Activated T-helper 2 cell treated with anti-CD3 and anti-CD28 coated beads, Interferon-gamma antibody, Interleukin-2, Interleukin-4, amounts not matched to agents 10 μg/mL and 5 μg/mL and 100 μg/mL, durations not matched to agents 14 hours and 24 hours and 36 hours (primary cell): ENCODE results near the gene LPP. TPM values are rescaled to one million over a fixed set of nuclear protein-coding genes. Genes with fewer than 3 reads are reported as not detected.

ENCODE experiments used
- DNase-seq: peaks from one replicate; pipeline ENCODE4 v3.0.0; 2021; ENCODE audit warnings: low spot score
- H3K27ac Mint-ChIP-seq: one replicate; pipeline ENCODE4 v1.8.0; 2021; ENCODE audit warnings: mixed read lengths
- H3K27me3 Mint-ChIP-seq: one replicate; pipeline ENCODE4 v1.8.0; 2021; ENCODE audit warnings: low read depth, mixed read lengths
- H3K36me3 Mint-ChIP-seq: one replicate; pipeline ENCODE4 v1.8.0; 2021; ENCODE audit warnings: low read depth, mixed read lengths
- H3K4me1 Mint-ChIP-seq: one replicate; pipeline ENCODE4 v1.8.0; 2021; ENCODE audit warnings: low read depth, mixed read lengths
- H3K4me3 Mint-ChIP-seq: one replicate; pipeline ENCODE4 v1.8.0; 2021; ENCODE audit warnings: low read depth, mild to moderate bottlenecking, moderate library complexity, mixed read lengths
- H3K9me3 Mint-ChIP-seq: one replicate; pipeline ENCODE4 v1.8.0; 2021; ENCODE audit warnings: mixed read lengths
- intact Hi-C: fragments of 100-400 bp; cut with micrococcal nuclease; formaldehyde crosslinking; loops from one replicate; pipeline ENCODE4 v1.15.1; 2023
- total RNA-seq: library from RNA; stranded (reverse); gene quantifications from 2 replicates; pipeline ENCODE4 v1.2.3, GENCODE V29; 2022

LPP gene
- total RNA-seq, 1 donor from 2014 or later, result 54.5 TPM

GRCh38 chr3:188844096-188844495, 690.1 kb downstream of the LPP start:
- Mint-ChIP-seq H3K9me3 (no peaks in the 10 kb centered on the region), H3K4me3 (no peak overlapping the region), H3K27me3 (peaks cover 2% of the 10 kb centered on the region), H3K4me1 (no peaks in the 10 kb centered on the region), H3K36me3 (no peaks in the 10 kb centered on the region), H3K27ac (no peak overlapping the region)
- no peak for DNase-seq
- intact Hi-C loops, result no loop called here

GRCh38 chr3:188845514-188845913, 691.6 kb downstream of the LPP start:
- intact Hi-C loops, result no loop called here
- H3K36me3 Mint-ChIP-seq, result no peaks in the 10 kb centered on the region

GRCh38 chr3:188848947-188849346, 695.0 kb downstream of the LPP start:
- Mint-ChIP-seq H3K4me3 (no peak overlapping the region), H3K27ac (no peak overlapping the region), H3K4me1 (peaks cover 2% of the 10 kb centered on the region), H3K9me3 (no peaks in the 10 kb centered on the region), H3K36me3 (no peaks in the 10 kb centered on the region), H3K27me3 (peaks cover 2% of the 10 kb centered on the region)
- DNase-seq, result no peak
- intact Hi-C loops, result no loop called here

More at GRCh38 chr3:188845514-188845913, 691.6 kb downstream of the LPP start:
- H3K4me1 Mint-ChIP-seq, result no peaks in the 10 kb centered on the region
- H3K27ac Mint-ChIP-seq, result no peak overlapping the region
- no peak for DNase-seq
- H3K4me3 Mint-ChIP-seq, result no peak overlapping the region
- H3K27me3 Mint-ChIP-seq, result peaks cover 2% of the 10 kb centered on the region
- H3K9me3 Mint-ChIP-seq, result no peaks in the 10 kb centered on the region

- Mint-ChIP-seq H3K4me1 (peaks cover 2% of the 10 kb centered on the region), H3K27ac (no peak overlapping the region), H3K27me3 (no peaks in the 10 kb centered on the region), H3K9me3 (no peaks in the 10 kb centered on the region), H3K4me3 (no peak overlapping the region), H3K36me3 (no peaks in the 10 kb centered on the region)
- DNase-seq, result no peak
- intact Hi-C loops, result no loop called here
These were observed 700.2 kb downstream of the LPP start for GRCh38 chr3:188853856-188854771.

- H3K4me1 Mint-ChIP-seq, result peaks cover 2% of the 10 kb centered on the region
- no peak for DNase-seq
- intact Hi-C loops, result no loop called here
- H3K9me3 Mint-ChIP-seq, result no peaks in the 10 kb centered on the region
- no peak overlapping the region for H3K4me3 Mint-ChIP-seq
- H3K36me3 Mint-ChIP-seq, result no peaks in the 10 kb centered on the region
- no peak overlapping the region for H3K27ac Mint-ChIP-seq
- no peaks in the 10 kb centered on the region for H3K27me3 Mint-ChIP-seq
These were observed 700.8 kb downstream of the LPP start for GRCh38 chr3:188854772-188855149.

- intact Hi-C loops, result no loop called here
- Mint-ChIP-seq H3K36me3 (no peaks in the 10 kb centered on the region), H3K4me3 (no peak overlapping the region)
These were observed 701.7 kb downstream of the LPP start for GRCh38 chr3:188855675-188856074.

GRCh38 chr3:188860147-188860546, 706.2 kb downstream of the LPP start:
- intact Hi-C loops, result no loop called here
- no peak for DNase-seq
- H3K4me3 Mint-ChIP-seq, result no peak overlapping the region
- no peaks in the 10 kb centered on the region for H3K36me3 Mint-ChIP-seq
- H3K27me3 Mint-ChIP-seq, result no peaks in the 10 kb centered on the region
- no peaks in the 10 kb centered on the region for H3K9me3 Mint-ChIP-seq
- H3K4me1 Mint-ChIP-seq, result peaks cover 5% of the 10 kb centered on the region
- H3K27ac Mint-ChIP-seq, result no peak overlapping the region

More at GRCh38 chr3:188855675-188856074, 701.7 kb downstream of the LPP start:
- DNase-seq, result no peak
- Mint-ChIP-seq H3K9me3 (no peaks in the 10 kb centered on the region), H3K27me3 (no peaks in the 10 kb centered on the region), H3K27ac (no peak overlapping the region), H3K4me1 (peaks cover 2% of the 10 kb centered on the region)

- Mint-ChIP-seq H3K9me3 (no peaks in the 10 kb centered on the region), H3K27me3 (no peaks in the 10 kb centered on the region), H3K4me1 (peaks cover 5% of the 10 kb centered on the region), H3K36me3 (peaks cover 8% of the 10 kb centered on the region), H3K27ac (no peak overlapping the region), H3K4me3 (no peak overlapping the region)
- DNase-seq, result no peak
- intact Hi-C loops, result no loop called here
These were observed 708.1 kb downstream of the LPP start for GRCh38 chr3:188861842-188862744.

- Mint-ChIP-seq H3K27ac (no peak overlapping the region), H3K4me1 (peaks cover 5% of the 10 kb centered on the region), H3K27me3 (no peaks in the 10 kb centered on the region), H3K9me3 (no peaks in the 10 kb centered on the region), H3K4me3 (no peak overlapping the region), H3K36me3 (peaks cover 11% of the 10 kb centered on the region)
- intact Hi-C loops, result no loop called here
- DNase-seq, result no peak
These were observed 710.0 kb downstream of the LPP start for GRCh38 chr3:188863999-188864406.

- DNase-seq, result no peak
- peaks cover 11% of the 10 kb centered on the region for H3K36me3 Mint-ChIP-seq
- no peak overlapping the region for H3K4me3 Mint-ChIP-seq
- H3K27ac Mint-ChIP-seq, result no peak overlapping the region
- intact Hi-C loops, result no loop called here
- H3K27me3 Mint-ChIP-seq, result no peaks in the 10 kb centered on the region
- no peaks in the 10 kb centered on the region for H3K9me3 Mint-ChIP-seq
- no peaks in the 10 kb centered on the region for H3K4me1 Mint-ChIP-seq
These were observed 713.8 kb downstream of the LPP start for GRCh38 chr3:188867691-188868265.

GRCh38 chr3:188868803-188869202, 714.8 kb downstream of the LPP start:
- H3K4me3 Mint-ChIP-seq, result no peak overlapping the region
- H3K4me1 Mint-ChIP-seq, result no peaks in the 10 kb centered on the region
- H3K36me3 Mint-ChIP-seq, result peaks cover 20% of the 10 kb centered on the region
- H3K27ac Mint-ChIP-seq, result no peak overlapping the region
- intact Hi-C loops, result no loop called here
- DNase-seq, result no peak
- H3K27me3 Mint-ChIP-seq, result no peaks in the 10 kb centered on the region
- no peaks in the 10 kb centered on the region for H3K9me3 Mint-ChIP-seq

GRCh38 chr3:188869628-188870027, 715.7 kb downstream of the LPP start:
- Mint-ChIP-seq H3K27ac (no peak overlapping the region), H3K36me3 (peaks cover 26% of the 10 kb centered on the region), H3K27me3 (no peaks in the 10 kb centered on the region), H3K4me3 (no peak overlapping the region), H3K9me3 (no peaks in the 10 kb centered on the region), H3K4me1 (no peaks in the 10 kb centered on the region)
- DNase-seq, result no peak
- intact Hi-C loops, result no loop called here
